HG03108 (cell line): ENCODE results near the gene CREG1.

Source experiments
- ATAC-seq: cut with Tn5 transposase; IDR thresholded peaks from one replicate; pipeline ENCODE4 v1.9.1; 2021; ENCODE audit warnings: moderate library complexity; ENCODE audit not compliant: unreplicated experiment

CREG1 gene

GRCh38 chr1:167532964-167533824, 20.4 kb downstream of the CREG1 start:
- ATAC-seq: no peak

GRCh38 chr1:167532375-167532774, 21.2 kb downstream of the CREG1 start:
- ATAC-seq: no peak

- no peak for ATAC-seq
These were observed 23.6 kb downstream of the CREG1 start for GRCh38 chr1:167529829-167530474.

GRCh38 chr1:167528057-167528728, 25.4 kb downstream of the CREG1 start:
- ATAC-seq: no peak

GRCh38 chr1:167526667-167527383, 26.7 kb downstream of the CREG1 start:
- no peak for ATAC-seq

GRCh38 chr1:167524651-167525050, 28.9 kb downstream of the CREG1 start:
- no peak for ATAC-seq

GRCh38 chr1:167522246-167522645, 31.3 kb downstream of the CREG1 start:
- ATAC-seq: no peak

- no peak for ATAC-seq
These were observed 32.8 kb downstream of the CREG1 start for GRCh38 chr1:167520711-167521206.

- ATAC-seq: no peak
These were observed 35.2 kb downstream of the CREG1 start, which contains the start of gene CD247 for GRCh38 chr1:167518331-167518700. Gene CD247, minus strand, starts transcription at chr1:167518529. Its CDS starts 64 bp downstream, at chr1:167518465.

GRCh38 chr1:167517535-167518330, 35.8 kb downstream of the CREG1 start:
- ATAC-seq: no peak

GRCh38 chr1:167516404-167517388, 36.9 kb downstream of the CREG1 start:
- ATAC-seq: no peak

- ATAC-seq: no peak
These were observed 37.7 kb downstream of the CREG1 start for GRCh38 chr1:167515893-167516321.

- ATAC-seq: no peak
These were observed 38.1 kb downstream of the CREG1 start for GRCh38 chr1:167515461-167515860.

GRCh38 chr1:167514288-167514687, 39.3 kb downstream of the CREG1 start:
- ATAC-seq: no peak

- no peak for ATAC-seq
These were observed 41.4 kb downstream of the CREG1 start for GRCh38 chr1:167512046-167512654.

GRCh38 chr1:167511374-167511986, 42.1 kb downstream of the CREG1 start:
- ATAC-seq: no peak

GRCh38 chr1:167510881-167511280, 42.7 kb downstream of the CREG1 start:
- ATAC-seq: no peak

- no peak for ATAC-seq
These were observed 43.3 kb downstream of the CREG1 start for GRCh38 chr1:167510244-167510643.
